Colonic mucosa (tissue), 4 donors: ENCODE data around the gene CEMIP2. TPM values are rescaled to one million over a fixed set of nuclear protein-coding genes. Genes with fewer than 3 reads are reported as not detected.

Experiments used
- DNase-seq: peaks from one replicate; pipeline ENCODE4 v3.0.0-alpha.2; 2020
- H3K27ac ChIP-seq: fragments of 200-600 bp; one replicate; pipeline ENCODE4 v1.8.0; 2021
- H3K27me3 ChIP-seq: fragments of 200-600 bp; one replicate; pipeline ENCODE4 v1.8.0; 2021
- H3K36me3 ChIP-seq: fragments of 200-600 bp; one replicate; pipeline ENCODE4 v1.8.0; 2021
- H3K4me1 ChIP-seq: fragments of 200-600 bp; one replicate; pipeline ENCODE4 v1.8.0; 2021; ENCODE audit warnings: mild to moderate bottlenecking
- H3K4me3 ChIP-seq: fragments of 200-600 bp; one replicate; pipeline ENCODE4 v1.8.0; 2021
- H3K9ac ChIP-seq, 2 donors: one replicate each; pipeline ENCODE4 v1.7.0; 2013; ENCODE audit warnings: control low read depth in 2 of 2, low read depth in 2 of 2, low read length in 2 of 2
- H3K9me3 ChIP-seq: fragments of 200-600 bp; one replicate; pipeline ENCODE4 v1.8.0; 2021
- CTCF ChIP-seq: fragments of 200-600 bp; IDR thresholded peaks from one replicate; pipeline ENCODE4 v1.8.0; 2022; ENCODE audit warnings: antibody characterized with exemption, mild to moderate bottlenecking
- intact Hi-C: fragments of 100-400 bp; cut with DNase I; formaldehyde crosslinking; loops from one replicate; pipeline ENCODE4 v1.14.1; 2022
- total RNA-seq, 2 donors: library from RNA; stranded (reverse); fragmentation: NEBNext Ultra II Directional in 1 of 2; extraction: Animal tissue kit (Norgen Biotek cat#: 25700) in 1 of 2; gene quantifications; one replicate each; pipeline ENCODE4 v1.2.1, GENCODE V29; 2021
- donor health status: healthy.
- donor health status: DM: no; HTN: no; CAD: no.
- donor health status: DM: no; HTN: no; CAD: no.

The CEMIP2 gene
- total RNA-seq, 2 donors from 2014 or later: 72.7 to 111 TPM

GRCh38 chr9:71795097-71795813 lies 26.9 kb upstream of the CEMIP2 start:
- no peak for TF ChIP-seq CTCF
- Histone ChIP-seq H3K27me3 (no peaks in the 10 kb centered on the region), H3K4me1 (peaks cover 4% of the 10 kb centered on the region), H3K9ac (no peak overlapping the region), H3K9me3 (no peaks in the 10 kb centered on the region), H3K36me3 (no peaks in the 10 kb centered on the region), H3K27ac (peak overlapping the region; percentile 6), H3K4me3 (no peak overlapping the region)
- intact Hi-C loops: no loop called here
- no peak for DNase-seq

- intact Hi-C loops: no loop called here
- H3K4me1 ChIP-seq: peaks cover 4% of the 10 kb centered on the region
- H3K9me3 ChIP-seq: no peaks in the 10 kb centered on the region
- H3K27ac ChIP-seq: peak overlapping the region; percentile 32
- H3K36me3 ChIP-seq: no peaks in the 10 kb centered on the region
- H3K4me3 ChIP-seq: no peak overlapping the region
- H3K27me3 ChIP-seq: no peaks in the 10 kb centered on the region
- no peak overlapping the region for H3K9ac ChIP-seq
- DNase-seq: no peak
- TF ChIP-seq CTCF: no peak
Observed at GRCh38 chr9:71793386-71794105, 25.2 kb upstream of the CEMIP2 start.

- TF ChIP-seq CTCF: no peak
- Histone ChIP-seq H3K4me3 (no peak overlapping the region), H3K9me3 (no peaks in the 10 kb centered on the region), H3K36me3 (no peaks in the 10 kb centered on the region), H3K27ac (no peak overlapping the region), H3K27me3 (no peaks in the 10 kb centered on the region), H3K4me1 (peaks cover 4% of the 10 kb centered on the region), H3K9ac (no peak overlapping the region)
- no peak for DNase-seq
- intact Hi-C loops: no loop called here
Observed at GRCh38 chr9:71791875-71792274, 23.6 kb upstream of the CEMIP2 start.

GRCh38 chr9:71790296-71790695 lies 22.0 kb upstream of the CEMIP2 start:
- DNase-seq: no peak
- Histone ChIP-seq H3K27me3 (no peaks in the 10 kb centered on the region), H3K27ac (no peak overlapping the region), H3K36me3 (no peaks in the 10 kb centered on the region), H3K4me3 (no peak overlapping the region), H3K9ac (no peak overlapping the region), H3K4me1 (peaks cover 4% of the 10 kb centered on the region), H3K9me3 (no peaks in the 10 kb centered on the region)
- intact Hi-C loops: no loop called here
- no peak for TF ChIP-seq CTCF

GRCh38 chr9:71783120-71783523 lies 14.8 kb upstream of the CEMIP2 start:
- Histone ChIP-seq H3K9ac (no peak overlapping the region), H3K36me3 (no peaks in the 10 kb centered on the region), H3K4me1 (no peaks in the 10 kb centered on the region), H3K27me3 (no peaks in the 10 kb centered on the region), H3K27ac (peak overlapping the region; percentile 13), H3K9me3 (no peaks in the 10 kb centered on the region), H3K4me3 (no peak overlapping the region)
- intact Hi-C loops: no loop called here
- DNase-seq: peak; percentile 37
- no peak for TF ChIP-seq CTCF
